GM20000 (cell line): ENCODE results near the gene ZNF560.

Source experiments
- DNase-seq: peaks from one replicate; pipeline ENCODE4 v3.0.0; 2012; ENCODE audit warnings: low spot score
- TF ChIP-seq, protein P1 (sequence below): IDR thresholded peaks from 2 replicates; pipeline ENCODE4 v1.5.1; 2012; ENCODE audit warnings: mild to moderate bottlenecking, control low read depth; ENCODE audit errors: extremely low read depth, missing control alignments

ZNF560 gene

DNA sequence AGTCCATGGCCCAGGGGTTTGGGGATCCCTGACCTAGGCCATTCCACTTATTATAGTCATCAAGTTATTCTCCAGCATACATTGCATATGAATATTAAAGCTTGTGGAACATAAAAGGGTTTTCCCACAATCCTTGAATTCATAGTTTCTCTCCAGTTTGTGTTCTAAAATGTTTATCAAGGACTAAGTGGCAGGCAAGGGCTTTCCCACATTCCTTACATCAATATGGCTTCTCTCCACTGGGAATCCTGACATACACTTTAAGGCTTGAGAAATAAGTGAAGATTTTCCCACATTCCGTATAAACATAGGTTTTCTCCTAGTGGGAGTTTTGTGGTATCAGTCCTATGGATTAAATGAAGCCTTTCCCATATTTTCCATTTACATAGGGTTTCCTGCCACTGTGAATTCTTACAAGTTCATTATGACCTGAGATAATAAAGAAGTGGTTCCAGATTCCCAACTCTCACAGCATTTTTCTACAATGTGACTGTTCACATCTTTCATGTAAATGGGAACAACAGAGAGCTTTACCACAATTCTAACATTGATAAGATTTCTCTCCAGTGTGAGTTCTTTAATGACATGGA, 25.6 kb upstream of the ZNF560 start:
- TF ChIP-seq, protein P1, sequence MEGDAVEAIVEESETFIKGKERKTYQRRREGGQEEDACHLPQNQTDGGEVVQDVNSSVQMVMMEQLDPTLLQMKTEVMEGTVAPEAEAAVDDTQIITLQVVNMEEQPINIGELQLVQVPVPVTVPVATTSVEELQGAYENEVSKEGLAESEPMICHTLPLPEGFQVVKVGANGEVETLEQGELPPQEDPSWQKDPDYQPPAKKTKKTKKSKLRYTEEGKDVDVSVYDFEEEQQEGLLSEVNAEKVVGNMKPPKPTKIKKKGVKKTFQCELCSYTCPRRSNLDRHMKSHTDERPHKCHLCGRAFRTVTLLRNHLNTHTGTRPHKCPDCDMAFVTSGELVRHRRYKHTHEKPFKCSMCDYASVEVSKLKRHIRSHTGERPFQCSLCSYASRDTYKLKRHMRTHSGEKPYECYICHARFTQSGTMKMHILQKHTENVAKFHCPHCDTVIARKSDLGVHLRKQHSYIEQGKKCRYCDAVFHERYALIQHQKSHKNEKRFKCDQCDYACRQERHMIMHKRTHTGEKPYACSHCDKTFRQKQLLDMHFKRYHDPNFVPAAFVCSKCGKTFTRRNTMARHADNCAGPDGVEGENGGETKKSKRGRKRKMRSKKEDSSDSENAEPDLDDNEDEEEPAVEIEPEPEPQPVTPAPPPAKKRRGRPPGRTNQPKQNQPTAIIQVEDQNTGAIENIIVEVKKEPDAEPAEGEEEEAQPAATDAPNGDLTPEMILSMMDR, result no peak
- no peak for DNase-seq

DNA sequence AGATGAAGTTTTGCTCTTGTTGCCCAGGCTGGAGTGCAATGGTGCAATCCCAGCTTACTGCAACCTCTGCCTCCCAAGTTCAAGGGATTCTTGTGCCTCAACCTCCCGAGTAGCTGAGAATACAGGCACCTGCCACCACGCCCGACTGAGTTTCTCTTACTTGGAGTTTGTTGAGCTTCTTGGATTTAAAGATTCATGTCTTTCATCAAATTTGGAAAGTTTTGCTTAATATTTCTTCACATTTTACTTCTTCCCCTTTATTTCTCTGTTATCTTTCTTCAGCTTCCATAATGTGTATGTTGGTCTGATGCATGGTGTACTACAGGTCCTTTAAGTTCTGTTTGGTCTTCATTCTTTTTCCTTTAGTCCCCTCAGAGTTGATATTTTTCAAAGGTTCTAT, 8.9 kb upstream of the ZNF560 start:
- DNase-seq, result no peak
- TF ChIP-seq, protein P1, result no peak

DNA sequence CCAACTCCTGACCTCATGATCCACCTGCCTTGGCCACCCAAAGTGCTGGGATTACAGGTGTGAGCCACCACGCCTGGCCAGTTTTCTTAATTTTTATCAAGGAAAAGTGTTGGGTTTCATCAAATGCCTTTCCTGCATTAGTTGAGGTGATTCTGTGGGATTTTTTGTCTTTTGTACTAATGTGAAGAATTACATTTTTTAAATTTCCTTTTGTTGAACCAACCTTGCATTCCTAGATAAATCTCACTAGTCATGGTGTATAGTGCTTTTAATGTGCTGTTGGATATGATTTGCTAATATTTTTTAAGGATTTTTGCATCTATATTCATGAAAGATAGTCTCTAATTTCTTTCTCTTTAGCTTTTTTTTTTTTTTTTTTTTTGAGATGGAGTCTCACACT, 2.4 kb upstream of the ZNF560 start:
- TF ChIP-seq, protein P1, result no peak
- DNase-seq, result no peak

DNA sequence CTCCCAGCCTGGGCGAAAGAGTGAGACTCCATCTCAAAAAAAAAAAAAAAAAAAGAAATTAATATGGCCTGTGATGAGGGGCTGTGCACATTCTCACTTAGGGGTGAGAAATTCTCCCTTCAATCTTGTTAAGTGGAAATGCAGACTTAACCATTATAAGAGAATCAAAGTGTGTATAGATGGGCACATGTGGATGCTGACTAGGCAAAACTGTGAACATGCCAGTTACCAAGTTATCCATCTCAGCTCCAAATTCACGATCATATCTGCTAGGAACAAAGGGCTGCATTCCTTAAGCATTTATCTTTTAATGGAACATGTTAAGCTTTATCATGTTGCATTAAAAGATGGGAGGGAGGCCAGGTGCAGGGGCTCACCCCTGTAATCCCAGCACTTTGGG, 4.3 kb downstream of the ZNF560 start:
- DNase-seq, result no peak
- TF ChIP-seq, protein P1, result no peak

DNA sequence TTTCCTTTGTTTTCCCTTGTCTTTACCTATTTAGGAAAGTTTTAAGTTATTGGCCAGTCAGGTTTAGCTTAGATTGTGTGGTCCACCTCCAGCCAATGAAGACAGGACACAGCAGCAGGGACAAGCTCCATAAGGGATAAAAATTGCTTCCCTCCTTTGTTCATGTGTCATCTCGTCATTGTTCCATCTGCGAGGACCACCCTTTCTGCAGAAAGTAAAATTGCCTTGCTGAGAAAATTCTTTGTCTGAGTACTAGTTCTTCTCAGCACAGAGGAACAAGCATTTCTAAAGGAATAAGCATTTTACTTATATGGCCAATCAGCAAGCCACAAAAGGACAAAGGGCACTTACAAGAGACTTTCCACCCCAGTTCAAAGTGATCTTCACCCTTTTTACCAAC, 11.4 kb downstream of the ZNF560 start:
- no peak for DNase-seq
- TF ChIP-seq, protein P1, result no peak

DNA sequence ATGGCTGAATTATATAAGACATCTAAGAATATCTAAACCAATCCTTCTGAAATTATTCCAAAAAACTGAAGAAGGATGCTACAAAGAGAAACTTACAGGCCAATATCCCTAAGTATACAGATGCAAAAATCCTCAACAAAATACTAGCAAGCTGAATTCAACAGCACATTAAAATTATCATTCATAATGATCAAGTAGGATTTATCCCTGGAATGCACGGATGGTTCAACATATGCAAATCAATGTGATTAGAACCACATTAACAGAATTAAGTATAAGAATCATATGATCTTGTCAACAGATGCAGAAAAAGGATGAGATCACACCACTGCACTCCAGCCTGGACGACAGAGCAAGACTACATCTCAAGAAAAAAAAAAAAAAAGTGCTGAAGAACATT, 13.3 kb downstream of the ZNF560 start:
- no peak for DNase-seq
- TF ChIP-seq, protein P1, result no peak

DNA sequence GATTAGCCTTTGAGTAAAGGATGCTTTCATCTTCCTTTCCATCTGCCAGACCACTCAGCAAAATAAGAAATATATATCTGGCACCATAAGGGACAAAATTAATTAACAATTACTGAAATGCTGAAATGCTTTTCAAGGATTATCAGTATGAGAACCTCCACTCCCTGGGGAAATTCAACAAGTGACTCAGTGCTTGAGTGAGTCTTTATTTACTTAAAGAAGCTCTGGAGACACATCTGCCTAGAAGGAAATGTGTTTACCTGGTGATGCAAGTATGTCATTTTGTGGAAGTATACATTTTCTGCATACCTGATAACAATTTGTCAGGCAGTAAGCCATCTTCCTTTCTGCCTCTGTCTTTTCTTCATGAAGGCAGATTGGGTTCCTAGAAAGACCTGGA, 23.4 kb downstream of the ZNF560 start:
- TF ChIP-seq, protein P1, result no peak

More for the DNA sequence above, 23.4 kb downstream of the ZNF560 start:
- no peak for DNase-seq
